Hepatocyte (in vitro differentiated cells): ENCODE measurements around the gene SPTBN5. TPM values are rescaled to one million over a fixed set of nuclear protein-coding genes. Genes with fewer than 3 reads are reported as not detected.

Source experiments
- DNase-seq: peaks from one replicate; pipeline ENCODE4 v3.0.0-alpha.2; 2016; ENCODE audit warnings: low spot score
- H2AFZ ChIP-seq: fragments of 200-600 bp; sonication (generic); 2 replicates; pipeline ENCODE4 v1.6.0; 2016; ENCODE audit warnings: antibody characterized with exemption, mild to moderate bottlenecking
- H3K27ac ChIP-seq: fragments of 200-600 bp; sonication (generic); 2 replicates; pipeline ENCODE4 v1.5.1; 2016; ENCODE audit warnings: mild to moderate bottlenecking
- H3K27me3 ChIP-seq: fragments of 200-600 bp; sonication (generic); 2 replicates; pipeline ENCODE4 v1.6.1; 2016
- H3K36me3 ChIP-seq: fragments of 200-600 bp; sonication (generic); replicated peaks from 2 replicates; pipeline ENCODE4 v1.5.1; 2016; ENCODE audit warnings: low read depth; ENCODE audit not compliant: insufficient read depth
- H3K4me1 ChIP-seq: fragments of 200-600 bp; sonication (generic); 2 replicates; pipeline ENCODE4 v1.5.1; 2016; ENCODE audit warnings: mild to moderate bottlenecking, moderate library complexity; ENCODE audit not compliant: insufficient read depth
- H3K4me2 ChIP-seq: fragments of 200-600 bp; sonication (generic); 2 replicates; pipeline ENCODE4 v1.6.0; 2016
- H3K4me3 ChIP-seq: fragments of 200-600 bp; sonication (generic); 2 replicates; pipeline ENCODE4 v1.5.1; 2016; ENCODE audit warnings: mild to moderate bottlenecking
- H3K79me2 ChIP-seq: fragments of 200-600 bp; sonication (generic); 2 replicates; pipeline ENCODE4 v1.6.0; 2017; ENCODE audit warnings: mild to moderate bottlenecking
- H3K9me2 ChIP-seq: fragments of 200-600 bp; sonication (generic); replicated peaks from 2 replicates; pipeline ENCODE4 v1.6.0; 2017; ENCODE audit warnings: mild to moderate bottlenecking; ENCODE audit not compliant: insufficient read depth
- H3K9me3 ChIP-seq: fragments of 200-600 bp; sonication (generic); 2 replicates; pipeline ENCODE4 v1.5.1; 2016; ENCODE audit warnings: low read depth, mild to moderate bottlenecking
- H4K20me1 ChIP-seq: fragments of 200-600 bp; sonication (generic); 2 replicates; pipeline ENCODE4 v1.6.0; 2016; ENCODE audit warnings: mild to moderate bottlenecking; ENCODE audit not compliant: insufficient read depth, poor library complexity, severe bottlenecking
- CTCF ChIP-seq: fragments of 200-600 bp; sonication (generic); IDR thresholded peaks from 2 replicates; pipeline ENCODE4 v1.5.1; 2016; ENCODE audit warnings: antibody characterized with exemption, mild to moderate bottlenecking; ENCODE audit not compliant: poor library complexity
- EZH2 ChIP-seq: fragments of 200-600 bp; sonication (generic); IDR thresholded peaks from 2 replicates; pipeline ENCODE4 v1.6.1; 2016; ENCODE audit warnings: antibody characterized with exemption, mild to moderate bottlenecking, borderline replicate concordance
- EZH2phosphoT487 ChIP-seq: fragments of 200-600 bp; sonication (generic); IDR thresholded peaks from one replicate; pipeline ENCODE4 v1.6.1; 2018; ENCODE audit warnings: antibody characterized with exemption, mild to moderate bottlenecking, low read depth, moderate library complexity; ENCODE audit not compliant: unreplicated experiment, severe bottlenecking
- WGBS: methylation state at CpG from one replicate; pipeline ENCODE4 v1.1.6; 2016; ENCODE audit warnings: low lambda C conversion rate; ENCODE audit errors: missing lambda C conversion rate; 5-methylcytosine and 5-hydroxymethylcytosine counted together
- polyA plus RNA-seq: library from polyadenylated mRNA; unstranded; fragments of >200 nt; fragmentation: Nextera tagmentation; extraction: Ambion mirVana; gene quantifications from 2 replicates; pipeline ENCODE4 v1.2.1, GENCODE V29; 2016
- total RNA-seq: library from RNA; depleted of rRNA; stranded (reverse); fragments of >200 nt; gene quantifications from 2 replicates; pipeline ENCODE4 v1.2.3, GENCODE V29; 2014

Gene SPTBN5
- total and polyA plus RNA-seq, 2 experiments from 2014 or later = 1.7 to 1.9 TPM

GRCh38 chr15:41918506-41919126, 24.8 kb upstream of the SPTBN5 start:
- DNase-seq = no peak
- H3K79me2 ChIP-seq = peaks cover 17% of the 10 kb centered on the region
- H3K27ac ChIP-seq = peak overlapping the region; percentile 88
- H3K27me3 ChIP-seq = no peaks in the 10 kb centered on the region
- H2AFZ ChIP-seq = no peak overlapping the region
- no peak overlapping the region for H3K4me3 ChIP-seq
- H3K36me3 ChIP-seq = no peaks in the 10 kb centered on the region
- peaks cover 40% of the 10 kb centered on the region for H3K4me1 ChIP-seq
- H4K20me1 ChIP-seq = no peaks in the 10 kb centered on the region
- no peaks in the 10 kb centered on the region for H3K9me3 ChIP-seq
- H3K4me2 ChIP-seq = no peak overlapping the region
- no peak for TF ChIP-seq EZH2phosphoT487
- no peak for TF ChIP-seq CTCF
- no peak for TF ChIP-seq EZH2
- no peaks in the 10 kb centered on the region for H3K9me2 ChIP-seq
- 97% methylated on average over 8 of the region's 8 CpGs for WGBS

GRCh38 chr15:41917767-41918430, 24.0 kb upstream of the SPTBN5 start:
- no peaks in the 10 kb centered on the region for H4K20me1 ChIP-seq

GRCh38 chr15:41915255-41915994, 21.6 kb upstream of the SPTBN5 start:
- H3K27me3 ChIP-seq = no peaks in the 10 kb centered on the region
- peaks cover 12% of the 10 kb centered on the region for H3K4me1 ChIP-seq
- H3K4me2 ChIP-seq = no peak overlapping the region
- no peak overlapping the region for H2AFZ ChIP-seq
- no peak overlapping the region for H3K27ac ChIP-seq
- DNase-seq = no peak
- H3K36me3 ChIP-seq = no peaks in the 10 kb centered on the region
- TF ChIP-seq CTCF (no peak), EZH2phosphoT487 (no peak), EZH2 (no peak)
- no peak overlapping the region for H3K4me3 ChIP-seq
- no peaks in the 10 kb centered on the region for H3K9me2 ChIP-seq
- H4K20me1 ChIP-seq = no peaks in the 10 kb centered on the region
- H3K79me2 ChIP-seq = peaks cover 32% of the 10 kb centered on the region
- 96% methylated on average over 6 of the region's 6 CpGs for WGBS
- no peaks in the 10 kb centered on the region for H3K9me3 ChIP-seq

More at GRCh38 chr15:41917767-41918430, 24.0 kb upstream of the SPTBN5 start:
- DNase-seq = peak; percentile 77
- H3K9me3 ChIP-seq = no peaks in the 10 kb centered on the region
- WGBS = 79% methylated on average over 10 of the region's 10 CpGs
- H3K4me2 ChIP-seq = no peak overlapping the region
- no peaks in the 10 kb centered on the region for H3K9me2 ChIP-seq
- peaks cover 33% of the 10 kb centered on the region for H3K4me1 ChIP-seq
- peaks cover 21% of the 10 kb centered on the region for H3K79me2 ChIP-seq
- no peaks in the 10 kb centered on the region for H3K36me3 ChIP-seq
- no peak for TF ChIP-seq CTCF
- H3K27ac ChIP-seq = peak overlapping the region; percentile 88
- no peaks in the 10 kb centered on the region for H3K27me3 ChIP-seq
- no peak overlapping the region for H2AFZ ChIP-seq
- no peak overlapping the region for H3K4me3 ChIP-seq
